EL (cell line): ENCODE measurements around the gene ACOXL.

ENCODE experiments used
- DNase-seq: peaks from one replicate; pipeline ENCODE4 v3.0.0-alpha.2; 2016

The ACOXL gene

DNA sequence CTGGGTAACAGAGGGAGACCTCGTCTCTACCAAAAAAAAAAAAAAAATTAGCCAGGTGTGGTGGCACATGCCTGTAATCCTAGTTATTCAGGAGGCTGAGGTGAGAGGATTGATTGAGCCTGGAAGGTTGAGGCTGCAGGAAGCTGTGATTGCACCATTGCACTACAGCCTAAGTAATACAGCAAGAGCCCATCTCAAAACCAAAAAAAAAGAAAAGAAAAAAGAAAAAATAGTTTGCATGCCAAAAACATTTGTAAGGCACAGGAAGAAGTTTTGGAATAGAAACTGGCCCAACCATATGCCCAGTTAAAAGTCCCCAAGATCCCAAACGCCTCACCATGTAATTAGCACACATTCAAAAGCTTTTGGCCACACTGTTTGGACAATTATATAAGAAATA is 13.4 kb upstream of the ACOXL start:
- DNase-seq = no peak

DNA sequence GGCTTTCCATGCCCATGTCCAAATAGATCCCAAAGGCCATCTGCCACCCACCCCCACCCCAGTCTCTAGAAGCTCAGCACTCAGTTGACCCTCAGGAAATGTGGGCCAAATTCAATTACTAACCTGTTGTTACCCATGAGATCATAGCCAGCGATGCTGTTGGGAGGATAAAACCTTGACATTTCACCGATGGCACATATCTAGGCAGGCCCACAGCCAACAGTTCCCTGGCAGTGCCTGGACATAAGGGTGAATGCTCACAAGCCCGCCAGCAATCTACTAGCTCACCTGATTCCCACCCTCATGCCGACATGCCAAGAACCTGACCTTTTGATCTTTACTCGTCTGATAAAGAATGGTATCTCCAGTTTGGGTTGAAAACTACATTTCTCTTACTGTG is 11.8 kb upstream of the ACOXL start:
- DNase-seq = no peak

GRCh38 chr2:110724820-110725219 is 7.6 kb upstream of the ACOXL start:
- DNase-seq = no peak

GRCh38 chr2:110725370-110725769 is 7.0 kb upstream of the ACOXL start:
- no peak for DNase-seq

DNA sequence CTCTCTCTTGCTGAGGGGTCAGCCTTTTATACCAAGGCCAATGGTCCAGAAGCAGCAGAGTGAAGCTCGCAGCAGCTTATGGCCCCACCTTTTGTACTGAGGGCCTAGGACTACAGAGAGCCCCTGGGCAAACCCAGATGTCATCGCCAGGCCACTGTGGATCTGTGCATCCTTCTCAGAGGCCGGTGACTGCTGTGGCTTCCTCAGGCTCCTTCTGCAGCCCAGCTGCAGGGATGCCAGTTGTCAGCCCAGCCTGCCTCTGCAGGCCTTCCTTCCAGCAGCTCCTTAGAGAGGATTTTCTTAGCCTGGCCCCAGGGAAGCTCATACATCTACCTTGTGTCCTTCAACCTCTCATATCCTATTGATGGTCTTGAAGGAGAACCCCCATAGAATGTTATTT is 6.5 kb upstream of the ACOXL start:
- DNase-seq = no peak

- no peak for DNase-seq
These were observed 6.1 kb upstream of the ACOXL start for GRCh38 chr2:110726285-110726684.

DNA sequence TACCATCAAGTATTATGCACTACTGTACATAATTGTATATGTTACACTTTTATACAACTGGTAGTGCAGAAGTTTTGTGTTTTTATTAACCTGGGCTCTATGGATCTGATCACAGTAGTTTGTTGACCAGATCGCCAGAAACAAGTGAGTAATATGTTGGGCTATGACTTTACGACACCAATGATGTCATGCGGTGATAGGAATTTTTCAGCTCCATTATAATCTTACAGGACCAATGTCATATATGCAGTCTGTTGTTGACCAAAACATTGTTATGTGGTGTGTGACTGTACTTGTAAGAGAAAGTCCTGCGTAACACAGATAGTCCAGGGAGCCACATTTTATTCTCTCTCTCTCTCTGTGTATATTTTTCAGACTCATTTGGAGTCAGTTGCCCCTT is 4.5 kb upstream of the ACOXL start:
- DNase-seq = no peak

- no peak for DNase-seq
These were observed 3.3 kb upstream of the ACOXL start for GRCh38 chr2:110729106-110729505.

DNA sequence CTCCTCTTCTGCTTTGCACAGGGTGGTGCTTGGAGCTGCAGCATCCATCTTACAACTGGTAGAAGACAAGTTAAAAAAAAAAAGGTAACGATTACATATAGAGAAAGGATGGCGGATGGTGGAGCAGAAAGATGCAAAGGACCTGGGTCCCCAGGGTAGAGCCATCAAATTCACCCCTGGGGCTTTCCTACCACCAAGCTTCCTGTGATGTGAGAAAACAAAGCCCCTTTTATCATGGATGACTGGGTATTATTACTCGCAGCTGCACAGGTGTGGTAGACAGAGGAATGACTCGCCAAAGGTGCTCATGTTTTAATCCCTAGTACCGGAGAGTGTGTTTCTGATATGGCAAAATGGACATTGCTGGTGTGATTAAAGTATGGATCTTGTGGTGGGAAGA is 1.3 kb upstream of the ACOXL start:
- no peak for DNase-seq

GRCh38 chr2:110735366-110735765 is 3.0 kb downstream of the ACOXL start:
- DNase-seq = no peak

- no peak for DNase-seq
These were observed 5.4 kb downstream of the ACOXL start for GRCh38 chr2:110737783-110738182.

GRCh38 chr2:110740747-110741349 is 8.5 kb downstream of the ACOXL start:
- no peak for DNase-seq

GRCh38 chr2:110741491-110741980 is 9.2 kb downstream of the ACOXL start:
- no peak for DNase-seq

GRCh38 chr2:110742412-110742811 is 10.0 kb downstream of the ACOXL start:
- no peak for DNase-seq

GRCh38 chr2:110743600-110743999 is 11.2 kb downstream of the ACOXL start:
- no peak for DNase-seq

- DNase-seq = no peak
These were observed 12.1 kb downstream of the ACOXL start for GRCh38 chr2:110744429-110744828.

DNA sequence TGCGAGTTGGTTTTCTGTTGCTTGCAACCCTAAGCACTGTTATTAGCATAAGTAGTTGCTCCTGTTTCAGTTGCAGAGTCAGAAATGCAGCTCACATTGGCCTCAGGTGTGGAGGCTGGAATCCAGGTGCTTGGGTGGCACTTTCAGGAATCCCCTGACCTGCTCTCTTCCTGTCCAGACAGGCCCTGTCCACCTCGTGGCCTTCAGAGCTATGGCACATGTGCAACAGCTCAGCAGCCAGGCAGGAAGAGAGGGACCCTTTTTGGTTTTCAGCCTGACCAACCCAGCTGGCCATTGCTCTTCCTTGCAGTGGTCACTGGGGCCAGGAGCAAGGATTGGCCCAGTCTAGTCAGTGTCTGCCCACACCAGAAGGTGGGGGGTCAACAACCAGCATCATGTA is 12.7 kb downstream of the ACOXL start:
- no peak for DNase-seq

- DNase-seq = no peak
These were observed 14.5 kb downstream of the ACOXL start for GRCh38 chr2:110746586-110747521.

GRCh38 chr2:110747522-110748488 is 15.4 kb downstream of the ACOXL start:
- no peak for DNase-seq

GRCh38 chr2:110748489-110748867 is 16.1 kb downstream of the ACOXL start:
- DNase-seq = no peak

DNA sequence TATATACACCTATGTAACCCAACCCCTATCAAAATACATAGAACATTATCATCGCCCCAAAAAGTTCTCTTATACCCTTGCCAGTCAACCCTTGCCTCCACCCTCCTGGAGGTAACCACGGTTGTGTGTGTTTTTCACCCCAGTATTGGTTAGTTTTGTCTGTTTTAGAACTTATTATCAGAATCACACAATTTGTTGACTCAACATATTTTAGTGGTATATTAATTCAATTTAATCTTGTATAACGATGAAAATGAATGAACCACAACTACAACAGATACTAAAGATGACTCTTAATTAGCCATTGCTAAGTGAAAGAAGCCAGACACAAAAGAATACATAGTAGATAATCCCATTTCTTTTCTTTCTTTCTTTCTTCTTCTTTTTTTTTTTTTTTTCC is 19.3 kb downstream of the ACOXL start:
- no peak for DNase-seq

DNA sequence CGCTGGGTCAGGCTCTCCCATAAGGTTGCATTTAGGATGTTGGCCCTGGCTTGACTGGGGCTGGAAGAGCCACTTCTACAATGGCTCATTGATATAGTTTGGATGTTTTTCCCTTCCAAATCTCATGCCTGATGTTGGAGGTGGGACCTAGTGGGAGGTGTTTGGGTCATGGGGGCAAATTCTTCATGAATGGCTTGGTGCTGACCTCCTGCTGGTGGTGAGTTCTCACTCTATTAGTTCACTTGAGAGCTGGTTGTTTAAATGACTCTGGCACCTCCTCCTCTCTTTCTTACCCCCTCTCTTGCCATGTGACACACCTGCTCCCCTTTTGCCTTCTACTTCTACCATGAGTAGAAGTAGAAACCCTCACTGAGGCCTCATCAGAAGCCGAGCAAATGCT is 20.5 kb downstream of the ACOXL start:
- DNase-seq = no peak

DNA sequence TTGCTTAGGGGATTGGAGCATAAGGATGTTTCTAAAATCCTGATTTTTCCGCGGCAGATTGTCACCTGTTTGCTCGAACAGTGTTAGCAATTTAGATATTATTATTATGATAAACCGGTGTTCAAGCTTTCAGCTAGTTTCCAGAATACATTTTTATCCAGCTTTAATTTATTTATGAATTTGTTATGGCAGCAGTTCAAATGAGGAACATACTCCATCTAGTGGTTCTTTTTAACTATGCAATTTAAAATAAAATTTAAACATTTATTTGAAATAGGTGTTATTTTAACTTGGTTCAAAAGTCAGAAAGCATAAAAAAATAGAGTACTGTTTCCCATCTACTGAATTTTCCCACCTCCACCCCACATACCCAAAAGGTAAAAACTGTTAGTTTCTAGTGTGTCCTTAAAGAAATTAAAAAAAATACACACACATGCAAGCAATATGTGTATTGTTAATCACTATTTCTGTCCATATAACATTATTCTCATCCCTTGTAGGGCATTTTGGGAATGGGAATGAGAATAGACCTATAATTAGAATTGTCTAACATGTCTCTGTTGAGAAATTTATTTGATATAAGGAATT is 23.2 kb downstream of the ACOXL start:
- no peak for DNase-seq
